CD4-positive, alpha-beta T cell treated with Interleukin-21 for 1 hour (primary cell): ENCODE results near the gene ATG7.
"Not testable (repeated sequence)": the region's sequence is repeated elsewhere in the genome, so short reads cannot be mapped to it uniquely, and the experiment has no call there.

ENCODE experiments used
- DNase-seq: peaks from one replicate; pipeline ENCODE4 v3.0.0-alpha.2; 2020

The ATG7 gene

DNA sequence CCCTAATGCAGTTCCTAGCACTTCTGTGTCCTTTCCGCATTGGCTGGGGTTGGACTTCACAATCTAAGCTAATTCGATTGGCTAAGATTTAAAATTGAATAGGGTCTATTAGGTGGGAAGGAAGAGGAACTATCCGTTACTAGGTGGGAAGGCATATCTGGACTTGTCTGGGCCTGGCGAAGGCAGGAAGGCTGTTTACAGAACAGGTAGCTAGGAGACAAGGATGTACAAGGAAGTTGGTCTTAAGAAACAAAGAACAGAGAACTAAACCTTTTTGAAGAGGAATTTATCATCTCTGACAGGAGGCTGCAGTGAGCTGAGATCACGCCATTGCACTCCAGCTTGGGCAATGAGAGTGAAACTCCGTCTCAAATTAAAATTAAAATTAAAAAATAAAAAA is 17.3 kb upstream of the ATG7 start:
- DNase-seq, result no peak

DNA sequence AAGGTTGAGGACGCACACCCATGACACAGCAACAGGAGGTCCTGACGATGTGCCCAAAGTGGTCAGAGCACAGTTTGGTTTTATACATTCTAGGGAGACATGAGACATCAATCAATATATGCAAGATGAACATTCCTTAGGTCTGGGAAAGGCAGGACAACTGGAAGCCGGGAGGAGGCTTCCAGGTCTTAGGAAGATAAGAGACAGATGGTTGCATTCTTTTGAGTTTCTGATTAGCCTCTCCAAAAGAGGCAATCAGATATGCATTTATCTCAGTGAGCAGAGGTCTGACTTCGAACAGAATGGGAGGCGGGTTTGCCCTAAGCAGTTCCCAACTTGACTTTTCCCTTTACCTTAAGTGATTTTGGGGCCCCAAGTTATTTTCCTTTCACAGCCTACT is 16.7 kb upstream of the ATG7 start:
- DNase-seq, result not testable (repeated sequence)

DNA sequence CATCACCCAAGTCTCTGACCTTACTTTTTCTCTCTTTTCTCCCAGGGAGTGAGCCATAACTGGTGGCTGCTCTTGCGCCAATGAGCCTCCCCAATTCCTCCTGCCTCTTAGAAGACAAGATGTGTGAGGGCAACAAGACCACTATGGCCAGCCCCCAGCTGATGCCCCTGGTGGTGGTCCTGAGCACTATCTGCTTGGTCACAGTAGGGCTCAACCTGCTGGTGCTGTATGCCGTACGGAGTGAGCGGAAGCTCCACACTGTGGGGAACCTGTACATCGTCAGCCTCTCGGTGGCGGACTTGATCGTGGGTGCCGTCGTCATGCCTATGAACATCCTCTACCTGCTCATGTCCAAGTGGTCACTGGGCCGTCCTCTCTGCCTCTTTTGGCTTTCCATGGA is 13.2 kb upstream of the ATG7 start:
- DNase-seq, result no peak

DNA sequence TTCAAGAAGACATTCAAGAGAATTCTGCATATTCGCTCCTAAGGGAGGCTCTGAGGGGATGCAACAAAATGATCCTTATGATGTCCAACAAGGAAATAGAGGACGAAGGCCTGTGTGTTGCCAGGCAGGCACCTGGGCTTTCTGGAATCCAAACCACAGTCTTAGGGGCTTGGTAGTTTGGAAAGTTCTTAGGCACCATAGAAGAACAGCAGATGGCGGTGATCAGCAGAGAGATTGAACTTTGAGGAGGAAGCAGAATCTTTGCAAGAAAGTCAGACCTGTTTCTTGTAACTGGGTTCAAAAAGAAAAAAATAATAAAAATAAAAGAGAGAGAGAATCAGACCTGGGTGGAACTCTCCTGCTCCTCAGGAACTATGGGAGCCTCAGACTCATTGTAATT is 11.7 kb upstream of the ATG7 start:
- DNase-seq, result no peak

DNA sequence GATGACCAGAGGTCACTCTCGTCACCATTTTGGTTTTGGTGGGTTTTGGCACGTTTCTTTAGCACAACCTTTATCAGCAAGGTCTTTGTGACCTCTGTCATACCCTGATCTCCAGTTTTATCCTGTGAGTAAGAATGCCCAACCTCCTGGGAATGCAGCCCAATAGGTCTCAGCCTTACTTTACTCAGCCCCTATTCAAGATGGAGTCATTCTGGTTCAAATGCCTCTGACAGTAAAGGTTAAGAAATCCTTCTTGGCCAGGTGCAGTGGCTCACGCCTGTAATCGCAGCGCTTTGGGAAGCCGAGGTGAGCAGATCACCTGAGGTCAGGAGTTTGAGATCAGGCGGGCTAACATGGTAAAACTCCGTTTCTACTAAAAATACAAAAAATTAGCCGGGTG is 3.2 kb upstream of the ATG7 start:
- DNase-seq, result no peak

DNA sequence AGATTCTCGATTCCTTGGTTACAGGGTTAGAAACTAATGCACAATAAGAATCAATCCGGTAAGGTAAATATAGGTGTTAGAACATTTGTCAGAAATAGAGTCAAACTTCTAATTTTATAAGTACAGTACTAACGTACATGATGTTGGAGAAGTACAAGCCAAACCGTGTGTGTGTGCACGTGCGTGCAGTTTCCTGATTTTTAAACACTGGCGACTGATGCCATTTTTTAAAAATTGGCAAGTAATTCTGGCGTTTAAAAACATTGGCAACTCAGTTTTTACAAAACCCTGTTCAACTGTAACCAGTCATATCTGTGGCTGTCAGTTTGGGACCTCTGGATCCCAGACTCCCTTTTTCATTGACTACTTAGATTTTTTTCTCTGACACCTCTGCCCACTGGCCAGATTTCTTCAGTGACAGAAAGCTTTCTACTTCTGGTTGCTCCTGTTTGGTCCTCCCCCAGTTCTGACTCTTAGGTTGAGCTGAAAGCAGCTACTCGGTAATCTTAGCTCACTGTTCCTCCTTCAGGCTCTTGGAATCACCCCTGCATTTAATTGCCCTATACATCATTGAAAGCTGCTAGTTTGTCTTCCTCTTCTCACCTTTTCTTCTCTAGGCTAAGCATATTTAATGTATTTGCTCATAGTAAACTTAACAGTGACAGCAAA is 843 bp downstream of the ATG7 start:
- peak; percentile 23 for DNase-seq

DNA sequence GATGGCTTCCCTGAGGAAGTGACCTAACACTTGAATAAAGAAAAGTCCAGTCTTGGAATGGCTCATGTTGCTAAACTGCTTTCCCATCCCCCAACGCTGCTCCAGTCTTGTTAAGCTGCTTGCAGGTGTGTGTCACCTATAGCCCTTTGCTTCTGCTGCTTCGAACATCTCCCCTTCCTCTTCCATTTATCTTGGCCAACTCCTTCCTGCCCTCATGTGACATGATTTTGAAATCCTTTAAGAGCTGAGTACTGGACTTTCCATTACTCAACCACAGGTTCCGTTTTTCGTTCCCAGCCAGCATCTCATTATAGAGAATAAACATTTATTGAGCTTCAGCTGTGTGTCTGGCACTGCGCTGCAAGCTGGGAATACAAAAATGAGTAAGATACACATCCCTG is 1.7 kb downstream of the ATG7 start:
- no peak for DNase-seq

DNA sequence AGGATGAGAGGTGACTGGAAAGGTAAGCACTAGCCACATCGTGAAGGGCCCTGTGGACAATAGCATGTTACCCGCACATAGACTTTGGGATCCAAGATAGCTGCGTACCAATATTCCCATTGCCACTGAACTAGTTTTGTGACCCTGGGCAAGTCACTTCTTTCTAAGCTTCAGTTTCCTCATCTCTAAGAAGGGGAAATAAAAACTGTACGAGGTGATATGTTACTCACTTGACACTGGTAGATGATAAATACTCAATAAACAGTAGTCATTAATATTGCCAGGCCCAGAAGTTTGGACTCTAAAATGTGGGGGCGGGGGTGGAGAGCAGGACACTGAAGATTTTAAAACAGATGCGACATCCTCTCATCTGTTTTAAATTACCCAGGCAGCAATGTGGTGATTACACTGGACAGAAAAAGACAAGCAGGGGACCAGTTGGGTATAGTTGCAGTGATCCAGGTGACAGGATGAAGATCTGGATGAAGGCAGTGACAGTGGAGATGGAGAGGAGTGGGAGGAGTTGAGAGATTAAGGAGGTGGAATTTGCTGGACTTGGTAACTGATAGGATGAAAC is 2.5 kb downstream of the ATG7 start:
- DNase-seq, result no peak

DNA sequence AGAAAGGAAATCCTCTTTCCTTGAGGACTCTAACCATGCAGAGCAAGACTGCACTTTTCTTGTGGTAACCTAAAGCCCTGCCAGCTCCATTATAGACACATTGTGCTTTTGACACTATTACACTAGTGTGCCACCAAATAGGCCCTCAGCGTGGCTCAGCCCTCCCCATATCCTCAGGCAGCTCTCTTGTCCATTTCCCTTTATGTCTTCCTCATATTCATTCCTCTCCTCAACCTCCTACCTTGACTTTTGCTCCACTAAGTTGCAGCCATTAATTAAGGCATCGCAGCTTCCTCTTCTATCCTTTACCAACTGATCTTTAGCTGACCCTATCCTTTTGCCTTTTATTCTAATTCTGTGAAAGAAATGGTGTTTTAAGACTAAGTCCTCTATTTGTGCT is 3.7 kb downstream of the ATG7 start:
- DNase-seq, result no peak

DNA sequence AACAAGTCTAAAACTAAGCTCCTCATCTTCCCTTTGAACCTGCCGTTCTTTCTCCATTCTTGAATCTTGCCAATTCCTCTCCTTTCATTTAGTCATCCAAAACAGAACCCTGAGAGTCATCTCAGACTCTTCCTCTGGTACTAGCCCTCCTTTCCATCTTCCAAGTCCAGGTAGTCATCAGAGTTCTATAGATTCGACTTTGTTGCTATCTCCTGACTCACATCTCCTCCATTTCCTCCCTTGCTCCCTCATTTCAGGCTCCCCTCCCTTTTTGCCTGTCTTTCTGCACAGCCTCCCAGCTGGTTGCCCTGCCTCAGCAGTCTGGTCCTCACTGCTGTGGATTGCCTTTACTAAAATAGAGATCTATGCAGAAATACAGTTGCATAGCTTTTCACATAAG is 4.7 kb downstream of the ATG7 start:
- no peak for DNase-seq

DNA sequence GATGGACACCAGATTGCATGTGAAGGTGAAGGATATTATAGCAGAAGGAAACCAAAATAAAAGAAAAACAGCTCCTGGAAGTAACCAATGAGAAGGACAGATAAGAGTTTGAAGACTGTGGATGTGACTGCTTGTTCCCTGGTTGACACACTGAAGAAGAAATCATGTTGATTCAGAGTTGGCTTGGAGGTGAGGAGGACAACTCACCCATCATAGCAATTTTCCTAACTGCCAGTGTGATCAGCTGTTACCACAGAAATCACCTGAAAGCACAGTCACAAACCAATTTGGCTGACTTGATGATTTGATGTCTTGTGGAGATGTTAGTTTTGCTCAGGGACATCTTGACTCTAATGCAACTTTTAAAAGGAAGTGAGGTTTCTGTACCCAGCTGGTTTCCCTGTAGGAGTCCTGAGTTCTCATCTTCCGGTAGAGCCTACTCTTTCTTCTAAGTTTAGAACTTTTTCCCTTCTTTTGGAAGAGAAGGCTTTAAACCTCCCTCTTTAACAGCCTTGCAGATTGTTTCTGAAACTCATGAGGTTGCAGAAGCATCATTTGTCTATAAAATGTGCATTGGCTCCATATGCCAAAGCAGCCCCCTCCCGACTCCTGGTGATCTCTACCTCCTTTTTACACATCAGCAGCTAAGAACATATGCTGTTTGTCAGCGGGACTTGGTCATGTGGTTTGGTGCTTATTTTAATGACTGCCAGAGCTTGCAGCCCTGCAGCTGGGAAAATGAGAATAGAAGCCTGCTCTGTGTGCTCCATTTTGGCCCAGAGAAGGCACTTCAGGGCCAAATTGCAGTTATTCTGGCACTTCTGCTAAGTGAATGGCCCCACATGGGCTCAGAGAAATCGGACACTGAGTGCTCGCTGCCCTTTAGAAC is 10.3 kb downstream of the ATG7 start:
- no peak for DNase-seq

DNA sequence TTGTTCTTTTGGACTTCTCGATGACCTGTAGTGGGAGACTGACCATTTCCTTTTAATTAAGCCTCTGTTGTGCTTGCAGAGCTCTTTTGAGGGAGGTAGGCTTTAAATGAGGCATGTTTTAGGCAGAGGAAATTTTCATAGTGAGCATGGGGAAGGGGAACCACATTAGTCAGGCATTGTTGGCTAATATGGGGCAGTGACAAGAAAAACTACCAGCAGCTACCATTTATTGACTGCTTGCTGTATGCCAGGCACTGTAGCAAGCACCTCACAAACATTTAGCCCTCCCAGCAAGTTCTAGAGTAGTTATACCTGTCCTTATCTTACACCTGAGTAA is 10.9 kb downstream of the ATG7 start:
- no peak for DNase-seq

DNA sequence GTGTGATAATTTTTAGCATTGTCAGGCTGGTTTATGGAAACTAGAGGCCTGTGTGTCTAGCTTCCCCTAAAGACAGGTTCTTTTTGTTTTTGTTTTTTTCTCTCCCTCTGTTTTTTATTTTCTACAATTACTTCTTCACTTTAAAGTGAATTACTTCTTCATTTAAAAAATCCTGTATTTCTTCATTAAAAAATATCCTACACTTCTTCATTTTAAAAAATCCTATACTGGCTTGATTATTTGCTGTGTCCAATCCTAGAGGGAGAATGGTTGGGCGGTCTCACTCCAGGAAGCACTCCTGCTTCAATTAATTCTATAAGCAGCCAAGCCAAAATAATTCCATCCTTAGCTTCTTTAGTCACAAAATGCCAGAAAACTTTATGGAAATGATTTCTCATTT is 11.8 kb downstream of the ATG7 start:
- DNase-seq, result no peak

DNA sequence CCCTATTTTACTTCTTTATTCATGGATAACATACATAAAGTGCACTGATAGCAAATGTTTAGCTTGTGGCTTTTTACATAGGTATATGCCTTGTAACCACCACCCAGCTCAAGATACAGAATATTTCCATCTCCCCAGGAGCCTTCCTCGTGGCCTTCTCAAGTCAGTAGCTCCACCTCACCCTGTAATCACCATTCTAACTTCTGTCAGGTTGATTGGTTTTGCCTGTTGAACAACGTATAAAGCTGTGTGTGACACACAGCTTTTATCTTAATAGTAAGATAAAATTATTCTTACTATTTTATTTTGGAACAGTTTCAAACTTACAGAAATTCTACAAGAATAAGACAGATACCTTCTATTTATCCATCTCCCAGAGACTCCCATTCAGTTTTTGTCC is 13.3 kb downstream of the ATG7 start:
- no peak for DNase-seq

DNA sequence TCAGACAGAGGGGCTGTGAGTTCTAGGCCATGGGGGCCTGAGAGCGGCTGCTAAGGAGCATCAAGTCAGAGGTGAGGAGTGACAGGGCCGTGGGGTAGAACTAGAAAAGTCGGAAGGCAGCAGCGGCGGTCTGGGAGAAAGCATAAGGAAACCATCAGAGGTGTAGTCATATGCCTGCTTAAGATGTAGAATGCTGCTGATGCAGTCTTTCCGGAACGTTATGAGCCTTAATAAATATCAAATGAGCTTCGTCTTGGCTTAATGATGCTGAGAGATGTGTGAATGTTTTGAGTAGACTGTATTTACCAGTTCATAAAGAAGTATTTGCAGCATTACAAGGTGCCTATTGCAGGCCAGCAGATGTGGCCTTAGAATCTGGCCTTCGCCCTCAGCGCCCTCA is 15.2 kb downstream of the ATG7 start:
- no peak for DNase-seq

DNA sequence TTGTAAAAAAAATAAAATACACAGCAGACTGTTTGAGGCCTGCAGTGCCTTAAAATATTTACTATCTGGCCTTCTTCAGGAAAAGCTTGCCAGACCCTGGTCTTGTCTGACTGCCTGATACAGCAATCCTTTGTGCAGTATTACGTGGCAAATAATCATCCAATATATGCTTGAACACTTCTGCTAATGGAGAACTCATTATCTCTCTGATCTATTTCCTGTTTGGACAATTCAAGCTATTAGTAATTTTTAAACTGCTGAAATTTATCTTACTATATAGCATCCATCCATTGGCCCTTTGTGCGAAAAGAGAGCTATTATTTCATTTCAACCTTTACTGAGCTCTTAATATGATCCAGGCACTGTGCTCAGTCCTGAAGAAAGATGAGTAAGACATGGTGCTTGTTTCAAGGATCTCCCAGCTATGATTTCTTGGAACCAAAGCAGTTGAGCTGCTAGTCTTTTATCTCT is 15.9 kb downstream of the ATG7 start:
- DNase-seq, result no peak

DNA sequence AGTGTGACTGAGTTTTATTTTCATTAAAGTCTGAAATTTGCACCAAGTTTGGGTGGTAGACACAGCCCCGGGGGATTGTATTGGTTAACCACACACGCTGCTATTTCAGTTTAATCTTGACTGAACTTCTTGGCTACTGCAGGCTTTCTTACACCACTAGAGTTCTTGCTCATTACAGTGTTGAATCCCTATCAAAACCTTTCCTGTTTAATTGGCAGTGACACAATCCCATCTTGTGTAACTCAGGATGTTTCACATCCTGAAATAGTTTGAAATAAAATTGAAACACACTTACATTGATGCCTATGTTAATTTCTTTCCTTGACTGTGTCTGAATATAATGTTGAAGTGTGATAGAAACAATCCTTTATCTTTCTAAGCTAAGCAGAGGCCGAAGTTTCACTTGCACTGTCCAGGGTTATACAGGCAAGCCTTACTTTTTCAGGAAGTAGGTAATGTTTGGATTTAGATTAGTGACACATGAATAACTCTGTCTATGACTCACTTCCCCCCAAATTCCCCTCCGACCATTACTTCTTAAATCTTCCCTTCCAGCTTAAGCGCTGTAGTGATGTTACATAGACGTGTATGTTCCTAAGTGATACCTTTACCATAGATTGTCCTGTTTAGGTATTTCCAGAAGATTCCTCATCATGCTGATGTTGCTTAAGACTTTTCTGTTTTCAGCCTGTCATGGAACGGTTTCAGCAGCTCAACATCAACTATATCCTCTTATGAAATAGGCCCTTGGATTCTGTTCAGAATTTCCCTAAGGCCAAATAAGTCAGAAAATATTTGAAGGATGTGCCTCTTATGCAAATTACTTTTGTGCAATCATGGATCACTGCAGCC is 16.8 kb downstream of the ATG7 start:
- peak; percentile 53 for DNase-seq

DNA sequence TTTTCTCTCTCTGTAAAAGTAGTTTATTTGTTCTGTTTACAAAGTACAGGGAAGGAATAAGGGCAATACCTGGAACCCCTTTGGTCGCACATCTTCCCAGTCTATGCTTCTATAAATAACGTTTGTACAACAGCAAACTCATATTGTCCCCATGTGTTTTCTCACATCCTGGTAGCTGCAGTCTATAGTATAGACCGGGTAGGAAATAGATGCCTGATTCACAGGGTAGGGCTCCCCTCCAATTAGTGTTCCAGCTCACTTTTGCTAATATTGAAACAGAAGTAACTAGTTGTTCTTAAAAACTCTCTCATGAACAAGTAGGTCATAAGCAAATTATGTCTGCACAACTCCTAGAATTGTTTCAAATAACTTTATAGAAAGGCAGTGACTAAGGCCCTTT is 17.7 kb downstream of the ATG7 start:
- no peak for DNase-seq

DNA sequence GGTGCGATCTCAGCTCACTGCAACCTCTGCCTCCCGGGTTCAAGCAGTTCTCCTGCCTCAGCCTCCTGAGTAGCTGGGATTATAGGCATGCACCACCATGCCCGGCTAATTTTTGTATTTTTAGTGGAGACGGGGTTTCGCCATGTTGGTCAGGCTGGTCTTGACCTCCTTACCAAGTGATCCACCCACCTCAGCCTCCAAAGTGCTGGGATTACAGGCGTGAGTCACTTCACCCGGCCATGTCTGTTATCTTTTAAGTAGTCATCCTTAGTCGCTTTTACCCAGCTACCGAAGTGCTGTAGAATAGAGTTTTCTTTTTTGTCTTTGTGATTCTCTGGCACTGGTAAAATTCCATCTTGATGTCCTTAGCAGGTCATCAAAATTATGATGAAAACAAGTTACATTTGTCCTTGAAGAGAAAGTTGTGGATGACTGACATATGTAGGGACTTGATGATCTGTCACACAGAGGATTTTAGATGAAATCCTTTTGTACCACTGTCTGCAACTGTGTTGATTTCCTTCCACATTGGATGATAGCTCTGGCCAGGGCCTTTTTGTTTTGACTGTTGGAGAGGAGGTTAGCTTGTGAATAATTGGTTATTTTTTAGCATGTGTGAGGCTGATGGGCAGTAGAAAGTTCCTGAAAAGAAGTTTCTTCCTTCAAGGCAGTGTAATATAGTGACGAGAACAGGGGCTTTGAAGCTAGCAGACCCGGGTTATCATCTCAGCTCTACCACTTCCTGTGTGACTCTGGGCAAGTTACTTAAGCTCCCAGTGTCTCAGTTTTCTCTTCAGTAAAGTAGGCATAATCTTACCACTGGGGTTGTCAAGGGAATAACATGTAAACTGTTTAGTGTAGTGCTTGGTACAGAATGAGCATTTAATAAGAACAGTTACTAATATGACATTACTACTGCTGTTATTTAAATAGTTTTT is 18.8 kb downstream of the ATG7 start:
- peak; percentile 76 for DNase-seq

DNA sequence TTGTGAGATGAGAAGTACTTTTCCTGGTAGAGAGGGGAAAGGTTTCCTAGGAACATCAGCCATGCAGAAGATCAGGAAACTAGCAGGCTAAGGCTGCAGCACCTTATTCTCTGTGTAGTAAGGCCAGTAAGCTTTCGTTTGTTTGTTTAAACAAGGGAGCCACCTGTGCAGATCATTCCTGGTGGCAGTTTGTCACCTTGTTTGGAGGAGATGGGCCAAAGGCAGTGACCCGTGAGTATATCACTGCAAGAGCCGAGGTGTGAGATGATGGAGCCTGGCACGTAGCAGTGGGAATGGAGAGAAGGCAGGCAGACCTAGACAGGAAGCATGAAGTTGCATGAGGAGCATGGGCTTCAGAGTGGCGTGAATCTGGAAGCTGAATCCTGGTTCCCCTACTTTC is 19.6 kb downstream of the ATG7 start:
- DNase-seq, result no peak

DNA sequence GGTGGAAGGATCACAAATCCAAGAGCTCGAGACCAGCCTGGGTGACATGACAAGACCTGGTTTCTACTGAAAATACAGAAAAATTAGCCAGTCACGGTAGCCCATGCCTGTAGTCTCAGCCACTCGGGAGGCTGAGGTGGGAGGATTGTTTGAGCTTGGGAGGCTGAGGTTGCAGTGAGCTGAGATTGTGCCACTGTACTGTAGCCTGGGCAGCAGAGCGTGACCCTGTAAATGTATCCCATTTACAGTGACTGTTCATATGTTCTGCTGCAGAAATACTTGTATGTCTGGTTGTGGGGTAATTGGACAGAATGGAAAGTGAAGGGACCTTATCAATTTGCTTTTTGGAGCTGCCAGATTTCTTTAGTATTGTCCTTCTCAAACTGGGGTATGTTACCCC is 24.9 kb downstream of the ATG7 start:
- DNase-seq, result no peak

DNA sequence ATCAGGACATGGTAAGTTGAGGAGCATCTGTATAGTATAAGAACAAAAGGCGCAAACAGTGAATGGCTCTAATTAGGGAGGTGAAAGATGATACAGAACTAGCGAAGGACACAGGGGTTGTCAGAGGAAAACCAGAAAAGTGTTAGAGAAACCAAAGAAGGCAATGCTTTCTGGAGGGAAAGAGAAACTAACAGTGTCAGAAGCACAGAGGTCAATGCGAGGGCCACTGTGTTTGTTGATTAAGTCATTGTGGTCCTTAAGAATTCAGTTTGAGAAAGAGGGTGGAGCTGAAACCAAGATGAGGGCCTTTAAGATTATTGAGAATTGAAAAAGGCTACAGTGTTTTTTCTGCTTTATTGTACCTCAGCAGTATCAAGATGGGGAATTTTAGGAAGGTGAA is 28.8 kb downstream of the ATG7 start:
- DNase-seq, result peak; percentile 42
